Right atrium auricular region (tissue), 2 donors: ENCODE results near the gene CLDN12. TPM values are rescaled to one million over a fixed set of nuclear protein-coding genes. Genes with fewer than 3 reads are reported as not detected.
A peak's percentile ranks its signal among the peaks of the same experiment; 100 is the strongest.
"Not testable (repeated sequence)": the region's sequence is repeated elsewhere in the genome, so short reads cannot be mapped to it uniquely, and the experiment has no call there.

Source experiments
- DNase-seq: peaks from one replicate; pipeline ENCODE4 v3.0.0-alpha.2; 2019; ENCODE audit warnings: low spot score
- H3K27ac ChIP-seq, 2 donors: fragments of 200-600 bp; sonication (generic); 1 replicate in 1 of 2; 2 replicates in 1 of 2; pipeline ENCODE4 v1.5.1; 2016 to 2019
- H3K27me3 ChIP-seq, 2 donors: fragments of 200-600 bp; sonication (generic); one replicate each; pipeline versions ENCODE4 v1.5.1 to v1.6.0; 2017 to 2019
- H3K36me3 ChIP-seq: fragments of 200-600 bp; sonication (generic); one replicate; pipeline ENCODE4 v1.5.1; 2016
- H3K4me1 ChIP-seq, 2 donors: fragments of 200-600 bp; sonication (generic); one replicate each; pipeline versions ENCODE4 v1.5.1 to v1.6.0; 2017 to 2019
- H3K4me3 ChIP-seq, 2 donors: fragments of 200-600 bp; sonication (generic); 1 replicate in 1 of 2; 2 replicates in 1 of 2; pipeline ENCODE4 v1.5.1; 2017 to 2019; ENCODE audit warnings: mild to moderate bottlenecking in 1 of 2, moderate library complexity in 1 of 2
- H3K9me3 ChIP-seq, 2 donors: fragments of 200-600 bp; sonication (generic); one replicate each; pipeline ENCODE4 v1.5.1; 2019
- CTCF ChIP-seq, 2 donors: fragments of 200-600 bp; sonication (generic); IDR thresholded peaks; one replicate each; pipeline ENCODE4 v1.5.1; 2019; ENCODE audit warnings: antibody characterized with exemption in 2 of 2
- total RNA-seq, 2 donors: library from RNA; depleted of rRNA; stranded (reverse); fragments of >200 nt; gene quantifications; one replicate each; pipeline ENCODE4 v1.1.0, GENCODE V29; 2016

The CLDN12 gene
- total RNA-seq, 2 donors from 2014 or later = 28.8 to 34.0 TPM

DNA sequence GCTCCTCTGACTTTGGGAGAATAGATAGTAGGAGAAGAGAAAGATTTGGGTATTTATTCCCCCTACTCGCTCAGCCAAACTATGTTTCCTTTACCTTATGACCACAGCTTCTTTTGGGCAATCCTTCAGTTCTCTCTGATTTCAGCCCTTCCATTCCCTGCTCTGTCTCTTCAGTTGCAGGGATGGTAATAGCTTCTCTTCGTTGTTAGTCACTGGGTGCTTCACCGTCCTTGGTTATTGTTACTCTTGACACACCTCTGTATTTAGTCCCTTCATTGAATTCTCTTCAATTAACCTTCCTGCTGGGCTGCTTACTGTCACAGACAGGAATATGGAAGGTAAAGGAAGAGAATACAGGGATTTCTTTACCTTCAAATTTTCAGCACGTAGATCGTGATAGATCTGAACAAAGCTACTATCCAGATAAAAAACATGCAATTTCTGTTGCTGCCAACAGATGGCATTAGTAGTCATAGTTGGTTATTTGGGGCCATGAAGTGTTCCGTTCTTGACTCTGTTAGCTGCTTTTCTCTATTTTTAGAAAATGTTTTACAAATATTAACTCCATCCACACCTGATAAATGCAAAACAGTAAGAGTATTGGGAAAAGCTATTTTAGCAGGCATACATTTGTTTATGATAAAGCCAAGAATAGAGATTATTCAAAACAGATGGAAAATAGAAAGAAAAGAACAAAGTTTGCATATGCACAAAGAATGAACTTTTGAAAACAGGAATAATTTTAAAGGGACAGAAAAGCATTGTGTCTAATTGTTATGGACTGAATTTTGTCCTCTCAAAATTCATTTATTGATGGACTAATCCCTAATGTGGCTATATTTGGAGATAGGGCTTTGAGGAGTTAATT lies 52.1 kb downstream of the CLDN12 start:
- Histone ChIP-seq H3K27ac (no peak overlapping the region), H3K27me3 (no peaks in the 10 kb centered on the region), H3K4me1 (peaks cover 0 to 4% of the 10 kb centered on the region in 2 donors), H3K9me3 (no peaks in the 10 kb centered on the region), H3K36me3 (no peaks in the 10 kb centered on the region), H3K4me3 (peak overlapping the region in 1 of 2 donors; percentile 14)
- no peak for DNase-seq
- TF ChIP-seq CTCF (IDR thresholded peaks at IDR 0.05) = peak; percentile 25 to 77

DNA sequence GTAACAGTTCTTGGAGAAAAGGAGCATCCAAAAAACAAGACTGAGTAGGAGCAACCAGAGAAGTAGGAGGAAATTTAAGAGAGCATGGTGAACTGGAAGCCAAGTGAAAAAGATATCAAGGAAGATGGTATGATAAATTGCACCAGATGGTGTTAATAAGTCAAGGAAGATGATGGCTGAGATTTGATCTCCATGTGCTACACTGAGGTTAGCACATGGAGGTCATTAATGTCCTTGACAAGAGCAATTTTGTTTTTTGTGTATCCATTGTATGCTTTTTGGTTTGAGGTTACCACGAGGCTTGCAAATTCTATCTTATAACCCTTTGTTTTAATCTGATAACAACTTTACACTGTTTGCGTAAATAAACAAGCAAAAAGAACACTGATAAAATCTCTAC lies 54.8 kb downstream of the CLDN12 start:
- H3K27me3 ChIP-seq = no peaks in the 10 kb centered on the region
- no peak overlapping the region for H3K27ac ChIP-seq
- peaks cover 0 to 4% of the 10 kb centered on the region in 2 donors for H3K4me1 ChIP-seq
- no peak for DNase-seq
- no peak for TF ChIP-seq CTCF (IDR thresholded peaks at IDR 0.05)
- no peaks in the 10 kb centered on the region for H3K36me3 ChIP-seq
- H3K4me3 ChIP-seq = no peak overlapping the region
- no peaks in the 10 kb centered on the region for H3K9me3 ChIP-seq

GRCh38 chr7:90459888-90460287 lies 56.6 kb downstream of the CLDN12 start:
- no peak for TF ChIP-seq CTCF (IDR thresholded peaks at IDR 0.05)
- no peaks in the 10 kb centered on the region for H3K27me3 ChIP-seq
- no peak overlapping the region for H3K4me3 ChIP-seq
- H3K4me1 ChIP-seq = peaks cover 0 to 4% of the 10 kb centered on the region in 2 donors
- H3K9me3 ChIP-seq = peaks cover 0 to 9% of the 10 kb centered on the region in 2 donors
- no peak for DNase-seq
- H3K27ac ChIP-seq = no peak overlapping the region
- H3K36me3 ChIP-seq = no peaks in the 10 kb centered on the region

GRCh38 chr7:90461219-90461618 lies 58.0 kb downstream of the CLDN12 start:
- no peak for TF ChIP-seq CTCF (IDR thresholded peaks at IDR 0.05)
- no peaks in the 10 kb centered on the region for H3K4me1 ChIP-seq
- H3K27me3 ChIP-seq = no peaks in the 10 kb centered on the region
- no peak for DNase-seq
- no peak overlapping the region for H3K4me3 ChIP-seq
- H3K36me3 ChIP-seq = no peaks in the 10 kb centered on the region
- H3K27ac ChIP-seq = no peak overlapping the region
- H3K9me3 ChIP-seq = peaks cover 0 to 9% of the 10 kb centered on the region in 2 donors

GRCh38 chr7:90463151-90463628 lies 59.9 kb downstream of the CLDN12 start:
- not testable (repeated sequence) for DNase-seq, H3K27me3 ChIP-seq, H3K9me3 ChIP-seq, H3K4me1 ChIP-seq, H3K36me3 ChIP-seq
- H3K27ac ChIP-seq = peak overlapping the region in 1 of 2 donors; percentile 17
- peak overlapping the region; percentile 22 to 23 for H3K4me3 ChIP-seq

Other genes with a start within 250 kb of the CLDN12 start
- gene STEAP1, start 249.0 kb upstream of the CLDN12 start, total RNA-seq = 1 to 10 TPM; 1.8 to 8.7 TPM
- gene STEAP2, start 191.7 kb upstream of the CLDN12 start, total RNA-seq = 10 to 100 TPM; 22.2 to 26.7 TPM
- gene CFAP69, start 158.3 kb upstream of the CLDN12 start, total RNA-seq = 1 to 10 TPM; 1.2 to 3.7 TPM
- not detected for gene FAM237B, start 82.2 kb upstream of the CLDN12 start, total RNA-seq
- 1 to 10 TPM; 7.1 to 7.5 TPM for gene GTPBP10, start 56.7 kb upstream of the CLDN12 start, total RNA-seq
- gene PTTG1IP2, start 66.2 kb downstream of the CLDN12 start, total RNA-seq = not detected
- gene CDK14, start 192.9 kb downstream of the CLDN12 start, total RNA-seq = 10 to 100 TPM; 21.5 to 37.9 TPM